Lower leg skin (tissue), 3 donors: Measurements from ENCODE around the gene DNAH7.

Source experiments
- CTCF ChIP-seq, 3 donors: fragments of 450-650 bp; IDR thresholded peaks; one replicate each; pipeline ENCODE4 v1.5.1; 2016; ENCODE audit warnings: antibody characterized with exemption in 3 of 3, mild to moderate bottlenecking in 3 of 3, moderate library complexity in 2 of 3
- POLR2A ChIP-seq, 2 donors: fragments of 450-650 bp; IDR thresholded peaks; one replicate each; pipeline ENCODE4 v1.6.1; 2016 to 2017; ENCODE audit warnings: antibody characterized with exemption in 2 of 2, mild to moderate bottlenecking in 1 of 2, moderate library complexity in 1 of 2

- TF ChIP-seq CTCF (IDR thresholded peaks at IDR 0.05) (no peak), POLR2A (IDR thresholded peaks at IDR 0.05) (no peak)
Observed at GRCh38 chr2:196075196-196075595, 6.6 kb upstream of the DNAH7 start.
